Breast epithelium (tissue), 4 donors: Measurements from ENCODE around the gene SMARCAL1. TPM values are rescaled to one million over a fixed set of nuclear protein-coding genes. Genes with fewer than 3 reads are reported as not detected.

Experiments
- DNase-seq, 2 donors: peaks; one replicate each; pipeline ENCODE4 v3.0.0-alpha.2; 2019; ENCODE audit warnings: low spot score in 2 of 2
- H3K27ac ChIP-seq, 2 donors: fragments of 200-600 bp; sonication (generic) in 1 of 2; one replicate each; pipeline ENCODE4 v1.5.1; 2016 to 2019; ENCODE audit warnings: mild to moderate bottlenecking in 1 of 2
- H3K27me3 ChIP-seq, 2 donors: fragments of 200-600 bp; sonication (generic) in 1 of 2; one replicate each; pipeline versions ENCODE4 v1.5.1 to v1.6.0; 2017 to 2019; ENCODE audit warnings: control low read depth in 1 of 2, mild to moderate bottlenecking in 1 of 2
- H3K36me3 ChIP-seq: fragments of 200-600 bp; one replicate; pipeline ENCODE4 v1.5.1; 2019
- H3K4me1 ChIP-seq, 2 donors: fragments of 200-600 bp; sonication (generic); one replicate each; pipeline ENCODE4 v1.5.1; 2016 to 2019; ENCODE audit warnings: control low read depth in 1 of 2
- H3K4me3 ChIP-seq, 3 donors: fragments of 200-600 bp; sonication (generic); 1 replicate in 2 of 3; 2 replicates in 1 of 3; pipeline ENCODE4 v1.5.1; 2016 to 2019; ENCODE audit warnings: mild to moderate bottlenecking in 3 of 3, moderate library complexity in 2 of 3
- H3K9me3 ChIP-seq, 2 donors: fragments of 200-600 bp; sonication (generic) in 1 of 2; one replicate each; pipeline ENCODE4 v1.5.1; 2016 to 2019; ENCODE audit warnings: control low read depth in 1 of 2
- POLR2A ChIP-seq: fragments of 450-650 bp; IDR thresholded peaks from one replicate; pipeline ENCODE4 v1.6.1; 2016; ENCODE audit warnings: antibody characterized with exemption, mild to moderate bottlenecking, moderate library complexity
- POLR2AphosphoS5 ChIP-seq, 3 donors: sonication (generic); formaldehyde crosslinking; IDR thresholded peaks; one replicate each; pipeline ENCODE4 v1.6.1; 2017; ENCODE audit warnings: antibody characterized with exemption in 3 of 3
- intact Hi-C: fragments of 100-400 bp; cut with DNase I; formaldehyde crosslinking; loops from one replicate; pipeline ENCODE4 v1.15.1; 2023; ENCODE audit warnings: low total_unique reads
- total RNA-seq, 3 donors: library from RNA; depleted of rRNA; stranded (reverse); fragments of >200 nt; gene quantifications; one replicate each; pipeline ENCODE4 v1.1.0, GENCODE V29; 2016
- TF ChIP-seq, protein P1 (sequence below), 3 donors: fragments of 450-650 bp; IDR thresholded peaks; one replicate each; pipeline ENCODE4 v1.5.1; 2016 to 2017; ENCODE audit warnings: antibody characterized with exemption in 3 of 3, mild to moderate bottlenecking in 3 of 3, moderate library complexity in 3 of 3

The SMARCAL1 gene
- total RNA-seq, 3 donors from 2014 or later = 12.0 to 28.1 (median 20.6) TPM

DNA sequence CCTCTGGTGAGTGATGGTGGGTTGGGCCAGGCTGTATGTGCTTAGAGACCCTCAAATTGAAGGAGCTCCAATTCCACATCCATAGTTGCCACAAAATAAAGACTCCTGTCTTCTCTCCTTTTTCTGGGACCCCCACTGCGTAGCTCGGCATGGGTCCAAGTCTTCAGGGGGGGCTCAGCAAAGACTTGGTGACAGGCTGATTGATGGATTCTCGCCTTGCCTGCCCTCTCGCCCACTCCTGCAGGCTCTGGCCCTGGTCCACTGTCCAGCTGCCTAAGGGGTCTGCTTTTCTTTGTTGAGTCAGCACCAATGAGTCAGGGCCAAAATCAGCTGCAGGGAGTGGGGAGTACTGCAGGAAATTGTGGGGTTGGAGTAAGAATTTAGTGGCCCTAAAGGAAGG lies 107.8 kb downstream of the SMARCAL1 start:
- no peak for TF ChIP-seq POLR2A
- Histone ChIP-seq H3K27me3 (no peaks in the 10 kb centered on the region), H3K4me3 (no peak overlapping the region), H3K4me1 (no peaks in the 10 kb centered on the region), H3K36me3 (no peaks in the 10 kb centered on the region), H3K27ac (no peak overlapping the region), H3K9me3 (no peaks in the 10 kb centered on the region)
- no peak for DNase-seq
- intact Hi-C loops = loop anchor here (10.0 kb wide), 1 partner anchor 115 kb away; the partner anchor contains the start of gene IGFBP2

DNA sequence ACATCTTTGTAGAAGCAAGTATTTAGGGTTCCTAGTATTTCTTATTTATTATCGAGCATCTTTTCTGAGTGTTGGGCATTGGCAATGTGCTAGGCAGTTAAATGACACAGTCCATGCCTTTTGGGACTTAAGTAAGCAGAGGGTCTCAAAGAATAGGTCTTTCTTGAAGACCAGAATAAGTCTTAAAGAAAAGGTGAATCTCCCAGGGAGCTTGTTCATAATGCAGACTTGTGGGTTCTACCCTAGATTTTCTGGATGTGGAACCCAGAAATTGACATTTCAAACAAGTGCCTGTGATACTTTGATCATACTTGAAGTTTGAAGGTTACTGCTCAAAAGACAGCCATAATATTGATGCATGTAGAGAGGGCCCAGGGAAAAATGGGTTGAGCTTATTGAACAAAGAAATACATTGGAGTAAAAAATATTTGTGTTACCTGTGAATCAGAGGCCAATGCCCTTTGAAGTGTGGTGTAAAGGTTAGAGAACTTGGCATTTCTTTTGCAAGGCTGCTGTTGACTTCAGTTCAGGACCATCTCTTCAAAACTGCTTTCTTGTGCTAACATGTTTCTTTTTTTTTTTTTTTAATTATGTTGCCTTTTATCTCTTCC lies 110.7 kb downstream of the SMARCAL1 start:
- TF ChIP-seq POLR2AphosphoS5 (IDR thresholded peaks at IDR 0.05) = no peak
- TF ChIP-seq, protein P1, sequence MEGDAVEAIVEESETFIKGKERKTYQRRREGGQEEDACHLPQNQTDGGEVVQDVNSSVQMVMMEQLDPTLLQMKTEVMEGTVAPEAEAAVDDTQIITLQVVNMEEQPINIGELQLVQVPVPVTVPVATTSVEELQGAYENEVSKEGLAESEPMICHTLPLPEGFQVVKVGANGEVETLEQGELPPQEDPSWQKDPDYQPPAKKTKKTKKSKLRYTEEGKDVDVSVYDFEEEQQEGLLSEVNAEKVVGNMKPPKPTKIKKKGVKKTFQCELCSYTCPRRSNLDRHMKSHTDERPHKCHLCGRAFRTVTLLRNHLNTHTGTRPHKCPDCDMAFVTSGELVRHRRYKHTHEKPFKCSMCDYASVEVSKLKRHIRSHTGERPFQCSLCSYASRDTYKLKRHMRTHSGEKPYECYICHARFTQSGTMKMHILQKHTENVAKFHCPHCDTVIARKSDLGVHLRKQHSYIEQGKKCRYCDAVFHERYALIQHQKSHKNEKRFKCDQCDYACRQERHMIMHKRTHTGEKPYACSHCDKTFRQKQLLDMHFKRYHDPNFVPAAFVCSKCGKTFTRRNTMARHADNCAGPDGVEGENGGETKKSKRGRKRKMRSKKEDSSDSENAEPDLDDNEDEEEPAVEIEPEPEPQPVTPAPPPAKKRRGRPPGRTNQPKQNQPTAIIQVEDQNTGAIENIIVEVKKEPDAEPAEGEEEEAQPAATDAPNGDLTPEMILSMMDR (IDR thresholded peaks at IDR 0.05) = no peak
- TF ChIP-seq POLR2A = no peak
- intact Hi-C loops = loop anchor here (10.0 kb wide), 1 partner anchor 112 kb away; the partner anchor contains the start of gene IGFBP2
- DNase-seq = no peak

GRCh38 chr2:216525972-216526371 lies 113.7 kb downstream of the SMARCAL1 start:
- H3K27me3 ChIP-seq = no peaks in the 10 kb centered on the region
- no peaks in the 10 kb centered on the region for H3K9me3 ChIP-seq
- no peak overlapping the region for H3K4me3 ChIP-seq
- TF ChIP-seq, protein P1 (IDR thresholded peaks at IDR 0.05) = no peak
- TF ChIP-seq POLR2A (no peak), POLR2AphosphoS5 (IDR thresholded peaks at IDR 0.05) (no peak)
- intact Hi-C loops = loop anchor here (10.0 kb wide), 1 partner anchor 109 kb away; the partner anchor contains the start of gene IGFBP2
- no peaks in the 10 kb centered on the region for H3K36me3 ChIP-seq
- DNase-seq = no peak
- no peak overlapping the region for H3K27ac ChIP-seq
- H3K4me1 ChIP-seq = no peaks in the 10 kb centered on the region

More for the DNA sequence above, 110.7 kb downstream of the SMARCAL1 start:
- H3K4me1 ChIP-seq = no peaks in the 10 kb centered on the region
- H3K4me3 ChIP-seq = no peak overlapping the region
- no peaks in the 10 kb centered on the region for H3K27me3 ChIP-seq
- H3K9me3 ChIP-seq = no peaks in the 10 kb centered on the region
- H3K27ac ChIP-seq = no peak overlapping the region
- H3K36me3 ChIP-seq = no peaks in the 10 kb centered on the region

DNA sequence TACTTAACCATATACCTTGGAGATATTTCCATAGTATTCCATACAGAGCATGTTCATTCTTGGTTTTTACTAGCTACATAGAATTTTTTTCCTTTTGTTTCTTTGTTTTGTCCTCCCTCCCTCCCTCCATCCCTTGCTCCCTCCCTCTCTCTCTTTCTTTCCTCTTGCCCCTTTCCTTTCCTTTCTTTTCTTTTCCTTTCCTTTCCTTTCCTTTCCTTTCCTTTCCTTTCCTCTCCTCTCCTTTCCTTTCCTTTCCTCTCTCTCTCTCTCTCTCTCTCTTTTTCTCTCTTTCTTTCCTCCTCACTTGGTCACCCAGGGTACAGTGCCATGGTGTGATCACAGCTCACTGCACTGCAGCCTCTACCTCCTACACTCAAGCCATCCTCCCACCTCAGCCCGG lies 114.7 kb downstream of the SMARCAL1 start:
- Histone ChIP-seq H3K27ac (no peak overlapping the region), H3K4me1 (no peaks in the 10 kb centered on the region)
- intact Hi-C loops = loop anchor here (10.0 kb wide), 1 partner anchor 108 kb away; the partner anchor contains the start of gene IGFBP2

GRCh38 chr2:216527600-216527999 lies 115.3 kb downstream of the SMARCAL1 start:
- H3K36me3 ChIP-seq = no peaks in the 10 kb centered on the region
- no peak for DNase-seq
- no peak overlapping the region for H3K27ac ChIP-seq
- no peaks in the 10 kb centered on the region for H3K9me3 ChIP-seq
- no peaks in the 10 kb centered on the region for H3K4me1 ChIP-seq
- intact Hi-C loops = loop anchor here (10.0 kb wide), 1 partner anchor 107 kb away; the partner anchor contains the start of gene IGFBP2
- TF ChIP-seq, protein P1 (IDR thresholded peaks at IDR 0.05) = no peak
- no peak for TF ChIP-seq POLR2AphosphoS5 (IDR thresholded peaks at IDR 0.05)
- H3K27me3 ChIP-seq = no peaks in the 10 kb centered on the region
- no peak overlapping the region for H3K4me3 ChIP-seq

More for the DNA sequence above, 114.7 kb downstream of the SMARCAL1 start:
- Histone ChIP-seq H3K4me3 (no peak overlapping the region), H3K9me3 (no peaks in the 10 kb centered on the region), H3K27me3 (no peaks in the 10 kb centered on the region), H3K36me3 (no peaks in the 10 kb centered on the region)
- no peak for DNase-seq
- TF ChIP-seq POLR2A (no peak), POLR2AphosphoS5 (IDR thresholded peaks at IDR 0.05) (no peak)
- TF ChIP-seq, protein P1 (IDR thresholded peaks at IDR 0.05) = no peak
